Heart left ventricle (tissue), 16 donors: Measurements from ENCODE around the gene IRX6. TPM values are rescaled to one million over a fixed set of nuclear protein-coding genes. Genes with fewer than 3 reads are reported as not detected.

Experiments
- ATAC-seq, 4 donors: fragments of 200-7000 bp; cut with Tn5 transposase; one replicate each; pipeline ENCODE4 v1.9.1; 2020 to 2022; ENCODE audit warnings: moderate library complexity in 4 of 4, mild to moderate bottlenecking in 3 of 4, moderate number of reproducible peaks in 1 of 4
- DNase-seq, 5 donors: peaks; one replicate each; pipeline ENCODE4 v3.0.0-alpha.2; 2020
- H3K27ac ChIP-seq, 12 donors: fragments of 200-600 bp; sonication (generic) in 4 of 12; one replicate each; pipeline versions ENCODE4 v1.5.0 to v1.8.0; 2016 to 2022; ENCODE audit warnings: mild to moderate bottlenecking in 2 of 12
- H3K27me3 ChIP-seq, 9 donors: fragments of 200-600 bp; sonication (generic) in 2 of 9; one replicate each; pipeline versions ENCODE4 v1.5.1 to v1.8.0; 2016 to 2022; ENCODE audit warnings: mild to moderate bottlenecking in 3 of 9
- H3K36me3 ChIP-seq, 9 donors: fragments of 200-600 bp; sonication (generic) in 2 of 9; one replicate each; pipeline versions ENCODE4 v1.5.0 to v1.8.0; 2018 to 2022; ENCODE audit warnings: mild to moderate bottlenecking in 2 of 9
- H3K4me1 ChIP-seq, 12 donors: fragments of 200-600 bp; sonication (generic) in 4 of 12; one replicate each; pipeline versions ENCODE4 v1.5.0 to v1.8.0; 2016 to 2022; ENCODE audit warnings: mild to moderate bottlenecking in 3 of 12
- H3K4me3 ChIP-seq, 12 donors: fragments of 200-600 bp; sonication (generic) in 4 of 12; one replicate each; pipeline versions ENCODE4 v1.5.0 to v1.8.0; 2017 to 2022; ENCODE audit warnings: mild to moderate bottlenecking in 9 of 12, moderate library complexity in 4 of 12
- H3K9me3 ChIP-seq, 12 donors: fragments of 200-600 bp; sonication (generic) in 4 of 12; one replicate each; pipeline versions ENCODE4 v1.5.0 to v1.8.0; 2016 to 2022; ENCODE audit warnings: mild to moderate bottlenecking in 1 of 12
- CTCF ChIP-seq, 12 donors: fragments of 200-600 bp; sonication (generic) in 4 of 12; IDR thresholded peaks; one replicate each; pipeline versions ENCODE4 v1.5.0 to v1.8.0; 2018 to 2022; ENCODE audit warnings: antibody characterized with exemption in 12 of 12, mild to moderate bottlenecking in 5 of 12
- POLR2A ChIP-seq, 2 donors: fragments of 450-650 bp; IDR thresholded peaks; one replicate each; pipeline ENCODE4 v1.6.1; 2017; ENCODE audit warnings: antibody characterized with exemption in 2 of 2, mild to moderate bottlenecking in 2 of 2, moderate library complexity in 2 of 2
- WGBS, 4 donors: extraction: QIAGEN DNeasy Blood & Tissue Kit in 2 of 4; methylation state at CpG; one replicate each; pipeline versions ENCODE4 v1.1.5 to v1.1.7; 2013 to 2018; 5-methylcytosine and 5-hydroxymethylcytosine counted together
- intact Hi-C, 10 donors: fragments of 100-400 bp; cut with DNase I; formaldehyde crosslinking; loops; one replicate each; pipeline versions ENCODE4 v1.11.1 to v1.14.2; 2022
- polyA plus RNA-seq, 2 donors: library from polyadenylated mRNA; stranded (reverse); fragments of 200-250 nt; gene quantifications; one replicate each; pipeline ENCODE4 v1.2.3, GENCODE V29; 2013
- total RNA-seq, 9 donors: library from RNA; depleted of rRNA in 2 of 9; stranded (reverse); fragments of >200 nt in 2 of 9; fragmentation: NEBNext Ultra II Directional in 3 of 9; extraction: Animal tissue kit (Norgen Biotek cat#: 25700) in 3 of 9; gene quantifications; one replicate each; pipeline versions ENCODE4 v1.1.0 to v1.2.4, GENCODE V29; 2016 to 2023
- donor health status: ischemic (EF 13 %, LVEDD 7.1; RV severe dilation, severe dysfunction).
- donor health status: healthy with polysubstance abuse.
- donor health status: DM: no; HTN: yes; CAD: no.
- donor health status: DM: no; HTN: no; CAD: no.
- donor health status: ischemic (EF 25% LVEDD 6.9; RV normal size, moderate dysfunction).
- donor health status: ischemic (EF 25% LVEDD 5.7; RV mildly dilated, moderate dysfunction).
- donor health status: healthy.
- donor health status: DM: yes; HTN: yes; CAD: no.
- donor health status: ischemic (EF 35%, LVEDD 5.7; RV mildly dilated, moderate dysfunction).
- donor health status: nonischemic (EF 11% LVEDD 7.7; RV severe dilation, severe dysfunction).
- donor health status: DM: yes; HTN: yes; CAD: no.
- donor health status: PGD.
- donor health status: ischemic (EF 29% LVEDD 5.4; RV normal size, mild dysfunction).
- donor health status: nonischemic (EF 23%, LVEDD 6.1; RV moderate dilation, normal function).

The IRX6 gene
- total and polyA plus RNA-seq, 11 donors: 0.96 to 48.4 (median 12.4) TPM

DNA sequence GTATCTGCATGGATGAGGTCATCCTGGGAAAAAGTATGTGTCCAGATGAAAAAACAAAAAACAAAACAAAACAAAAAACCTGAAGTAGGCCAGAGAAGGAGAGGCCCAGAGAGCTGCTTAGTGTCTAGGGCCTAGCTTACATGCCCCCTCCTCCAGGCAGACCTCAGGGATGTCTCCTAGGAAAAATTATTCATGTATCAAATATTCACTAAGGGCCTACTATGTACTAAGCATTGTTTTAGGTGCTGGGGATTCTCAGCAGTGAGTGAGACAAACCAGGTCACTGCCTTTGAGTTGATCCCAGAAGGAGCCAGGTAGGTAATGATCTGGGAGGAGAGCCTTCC, 49.5 kb downstream of the IRX6 start:
- Histone ChIP-seq H3K9me3 (no peaks in the 10 kb centered on the region), H3K4me3 (no peak overlapping the region), H3K27ac (peak overlapping the region; percentile 70 to 93 (median 80)), H3K27me3 (peaks cover 0 to 35% (median 0%) of the 10 kb centered on the region in 9 donors), H3K36me3 (no peaks in the 10 kb centered on the region), H3K4me1 (peaks cover 0 to 38% (median 14%) of the 10 kb centered on the region in 12 donors)
- DNase-seq (no peak), ATAC-seq (peak in 3 of 4 donors; percentile 1 to 37 (median 36))
- TF ChIP-seq POLR2A (IDR thresholded peaks at IDR 0.05) (no peak), CTCF (IDR thresholded peaks at IDR 0.05) (no peak)
- intact Hi-C loops: loop anchor here in 8 of 10 donors (5.0 to 10.0 kb wide), 8 partner anchors 46 to 1099 kb away; partner anchors contain the start of genes IRX5 (in 2 of the 8) and IRX3 (in 1 of the 8)

DNA sequence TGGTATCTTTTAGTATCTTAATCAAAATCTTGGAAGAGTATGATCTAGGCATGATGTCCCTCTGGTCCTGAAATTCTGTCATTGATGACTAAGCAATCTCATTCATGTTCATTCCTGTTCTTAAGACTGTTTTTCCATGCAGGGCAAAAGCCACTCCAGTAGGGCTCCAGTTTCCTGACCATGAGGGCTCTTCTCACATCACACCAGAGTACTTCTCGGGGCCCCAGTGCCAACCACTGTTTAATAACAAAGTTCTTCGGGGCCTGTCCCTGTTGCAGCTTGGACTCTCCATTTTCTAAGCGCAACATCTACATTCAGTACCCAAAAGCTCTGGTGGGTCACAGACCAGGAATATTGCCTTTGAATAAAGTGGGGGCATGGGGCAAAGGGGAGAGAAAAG, 52.0 kb downstream of the IRX6 start:
- peaks cover 0 to 11% (median 0%) of the 10 kb centered on the region in 9 donors for H3K27me3 ChIP-seq
- DNase-seq: no peak
- peaks cover 0 to 40% (median 12%) of the 10 kb centered on the region in 12 donors for H3K4me1 ChIP-seq
- H3K9me3 ChIP-seq: no peaks in the 10 kb centered on the region
- TF ChIP-seq CTCF (IDR thresholded peaks at IDR 0.05) (no peak), POLR2A (IDR thresholded peaks at IDR 0.05) (no peak)
- intact Hi-C loops: loop anchor here in 4 of 10 donors (10.0 kb wide), 4 partner anchors 441 to 1101 kb away; partner anchors contain the start of genes IRX3 (in 1 of the 4) and IRX5 (in 1 of the 4)
- no peak overlapping the region for H3K27ac ChIP-seq
- WGBS, 4 donors: 92 to 96% (median 95%) methylated on average over 3 of the region's 3 CpGs
- no peak for ATAC-seq
- no peaks in the 10 kb centered on the region for H3K36me3 ChIP-seq
- H3K4me3 ChIP-seq: no peak overlapping the region

- DNase-seq (no peak), ATAC-seq (no peak)
- intact Hi-C loops: loop anchor here in 4 of 10 donors (10.0 kb wide), 4 partner anchors 442 to 1102 kb away; partner anchors contain the start of genes IRX3 (in 1 of the 4) and IRX5 (in 1 of the 4)
- peaks cover 0 to 34% (median 9%) of the 10 kb centered on the region in 12 donors for H3K4me1 ChIP-seq
- H3K9me3 ChIP-seq: no peaks in the 10 kb centered on the region
- TF ChIP-seq CTCF (IDR thresholded peaks at IDR 0.05) (no peak), POLR2A (IDR thresholded peaks at IDR 0.05) (no peak)
- WGBS, 4 donors: 83 to 97% (median 89%) methylated on average over 7 of the region's 7 CpGs
- no peak overlapping the region for H3K4me3 ChIP-seq
- no peaks in the 10 kb centered on the region for H3K36me3 ChIP-seq
- H3K27me3 ChIP-seq: peaks cover 0 to 10% (median 0%) of the 10 kb centered on the region in 9 donors
- no peak overlapping the region for H3K27ac ChIP-seq
Measured at GRCh38 chr16:55376567-55377167, 52.7 kb downstream of the IRX6 start.

DNA sequence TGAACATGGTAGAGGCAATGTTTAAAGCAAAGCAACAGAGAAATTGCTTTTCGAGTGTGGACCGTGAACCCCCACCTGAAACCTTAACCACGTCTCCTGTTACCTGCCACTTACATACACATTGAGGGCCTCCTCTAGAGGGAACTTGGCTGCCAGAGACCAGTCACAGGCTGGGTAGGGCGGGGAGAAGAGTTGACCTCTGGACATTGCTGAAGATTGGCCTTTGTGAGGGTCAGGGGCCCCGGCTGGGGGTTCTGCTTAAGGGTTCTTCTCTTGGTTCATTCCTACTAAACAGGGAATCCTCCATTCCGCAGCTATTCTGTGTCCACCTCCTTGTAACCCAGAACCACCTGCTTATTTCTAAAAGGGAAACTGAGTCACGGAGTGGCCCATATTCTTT, 53.8 kb downstream of the IRX6 start:
- TF ChIP-seq POLR2A (IDR thresholded peaks at IDR 0.05) (no peak), CTCF (IDR thresholded peaks at IDR 0.05) (no peak)
- DNase-seq (no peak), ATAC-seq (no peak)
- WGBS, 4 donors: 84 to 89% (median 87%) methylated on average over 7 of the region's 7 CpGs
- Histone ChIP-seq H3K4me3 (no peak overlapping the region), H3K9me3 (no peaks in the 10 kb centered on the region), H3K27me3 (peaks cover 0 to under 1% (median 0%) of the 10 kb centered on the region in 9 donors), H3K36me3 (no peaks in the 10 kb centered on the region), H3K27ac (no peak overlapping the region), H3K4me1 (peaks cover 0 to 26% (median 5%) of the 10 kb centered on the region in 12 donors)
- intact Hi-C loops: loop anchor here in 4 of 10 donors (10.0 kb wide), 4 partner anchors 443 to 1103 kb away; partner anchors contain the start of genes IRX3 (in 1 of the 4) and IRX5 (in 1 of the 4)
